HCT116 (cell line): ENCODE data around the gene NT5C2. TPM values are rescaled to one million over a fixed set of nuclear protein-coding genes. Genes with fewer than 3 reads are reported as not detected.
A peak's percentile ranks its signal among the peaks of the same experiment; 100 is the strongest.

Experiments
- ATAC-seq: fragments of 200-7000 bp; cut with Tn5 transposase; 2 replicates; pipeline ENCODE4 v1.9.1; 2020; ENCODE audit warnings: mild to moderate bottlenecking, moderate library complexity
- BruUV-seq: library from RNA; stranded (reverse); fragments of 400-500 nt; replicated peaks from 2 replicates; lab custom pipeline; 2021; lab: Mats Ljungman, UMichigan
- CTCF ChIA-PET: fragments of 300-600 bp; sonication (Branson Sonifier 250); formaldehyde crosslinking; loops from one replicate; lab custom pipeline; 2021; ENCODE audit warnings: antibody characterized with exemption; lab: Charles Lee
- POLR2A ChIA-PET: fragments of 300-600, 350-600 bp; sonication (Branson Sonifier 250); formaldehyde crosslinking; loops from one replicate; lab custom pipeline; 2021; ENCODE audit warnings: antibody characterized with exemption; lab: Charles Lee
- RAD21 ChIA-PET, 2 experiments: fragments of 300-600 bp; sonication (Branson Sonifier 250); formaldehyde crosslinking; loops; one replicate each; lab custom pipeline; 2023; ENCODE audit warnings: low total read pairs in 2 of 2; ENCODE audit not compliant: uncharacterized antibody in 2 of 2, unreplicated experiment in 2 of 2, low non-redundant PET in 1 of 2; lab: Charles Lee
- DNase-seq: peaks from one replicate; pipeline ENCODE4 v3.0.0-alpha.2; 2010; ENCODE audit warnings: low read depth, low spot score
- H2AFZ ChIP-seq: fragments of 200-600 bp; shearing (Covaris generic), sonication (generic); 2 replicates; pipeline ENCODE4 v1.6.1; 2017; ENCODE audit warnings: low read depth, mixed run types, mixed read lengths, antibody characterized with exemption, low read length; ENCODE audit not compliant: poor library complexity, severe bottlenecking
- H3K27ac ChIP-seq: 2 replicates; pipeline ENCODE4 v1.5.1; 2012; ENCODE audit warnings: low read depth, low read length
- H3K27me3 ChIP-seq: fragments of 200-600 bp; sonication (generic); 2 replicates; pipeline ENCODE4 v1.6.1; 2016; ENCODE audit warnings: mixed run types, low read length, mixed read lengths; ENCODE audit not compliant: insufficient read depth
- H3K36me3 ChIP-seq, 2 experiments: fragments of 200-500 bp in 1 of 2; fragments of 200-600 bp in 1 of 2; sonication (Bioruptor generic) in 1 of 2; sonication (generic) in 1 of 2; 2 replicates each; pipeline versions ENCODE4 v1.5.1 to v1.6.1; 2014 to 2016; ENCODE audit warnings: low read length in 2 of 2, inconsistent platforms in 1 of 2, mixed read lengths in 1 of 2, mixed run types in 1 of 2; ENCODE audit not compliant: insufficient read depth in 2 of 2, control insufficient read depth in 1 of 2
- H3K4me1 ChIP-seq, 2 experiments: fragments of 200-600 bp in 1 of 2; sonication (generic) in 1 of 2; 2 replicates each; pipeline versions ENCODE4 v1.5.1 to v1.6.1; 2012 to 2017; ENCODE audit warnings: low read length in 2 of 2, inconsistent platforms in 1 of 2, mild to moderate bottlenecking in 1 of 2, mixed read lengths in 1 of 2, mixed run types in 1 of 2, moderate library complexity in 1 of 2; ENCODE audit not compliant: insufficient read depth in 2 of 2, control insufficient read depth in 1 of 2
- H3K4me2 ChIP-seq: fragments of 200-600 bp; sonication (generic); 2 replicates; pipeline ENCODE4 v1.6.1; 2017; ENCODE audit warnings: mixed run types, low read length, mixed read lengths
- H3K4me3 ChIP-seq, 2 experiments: fragments of 200-600 bp in 1 of 2; sonication (generic) in 1 of 2; replicated peaks in 1 of 2; 2 replicates each; pipeline ENCODE4 v1.5.1; 2011 to 2016; ENCODE audit warnings: low read length in 2 of 2, control low read depth in 1 of 2, low read depth in 1 of 2, mild to moderate bottlenecking in 1 of 2, mixed read lengths in 1 of 2, mixed run types in 1 of 2
- H3K79me2 ChIP-seq: fragments of 200-600 bp; sonication (generic); 2 replicates; pipeline ENCODE4 v1.6.1; 2017; ENCODE audit warnings: mild to moderate bottlenecking, mixed run types, low read length, moderate library complexity, mixed read lengths; ENCODE audit not compliant: insufficient read depth
- H3K9ac ChIP-seq: fragments of 200-600 bp; sonication (generic); 2 replicates; pipeline ENCODE4 v1.6.1; 2016; ENCODE audit warnings: low read length, mixed read lengths
- H3K9me2 ChIP-seq: fragments of 200-600 bp; sonication (generic), shearing (Covaris generic); 2 replicates; pipeline ENCODE4 v1.6.1; 2017; ENCODE audit warnings: mixed run types, mild to moderate bottlenecking, moderate library complexity; ENCODE audit not compliant: insufficient read depth
- H3K9me3 ChIP-seq, 2 experiments: fragments of 200-500 bp in 1 of 2; fragments of 200-600 bp in 1 of 2; sonication (Bioruptor generic) in 1 of 2; sonication (generic) in 1 of 2; 2 replicates each; pipeline ENCODE4 v1.6.1; 2014 to 2017; ENCODE audit warnings: low read length in 2 of 2, mixed read lengths in 2 of 2, inconsistent platforms in 1 of 2, low read depth in 1 of 2, mild to moderate bottlenecking in 1 of 2, mixed run types in 1 of 2, moderate library complexity in 1 of 2; ENCODE audit not compliant: control insufficient read depth in 1 of 2, insufficient read depth in 1 of 2
- H4K20me1 ChIP-seq: fragments of 200-600 bp; sonication (generic), shearing (Covaris generic); 2 replicates; pipeline ENCODE4 v1.6.1; 2017; ENCODE audit warnings: mixed run types, mild to moderate bottlenecking, moderate library complexity; ENCODE audit not compliant: insufficient read depth
- CBX3 ChIP-seq: IDR thresholded peaks from 2 replicates; pipeline ENCODE4 v1.6.1; 2012; ENCODE audit warnings: low read depth
- CEBPB ChIP-seq: IDR thresholded peaks from 2 replicates; pipeline ENCODE4 v1.6.1; 2012; ENCODE audit warnings: low read depth
- EGR1 ChIP-seq: IDR thresholded peaks from 2 replicates; pipeline ENCODE4 v1.6.1; 2012; ENCODE audit warnings: low read depth
- ELF1 ChIP-seq: IDR thresholded peaks from 2 replicates; pipeline ENCODE4 v1.6.1; 2012; ENCODE audit warnings: low read depth, borderline replicate concordance
- FOSL1 ChIP-seq: IDR thresholded peaks from 2 replicates; pipeline ENCODE4 v1.6.1; 2012; ENCODE audit warnings: low read depth
- RAD21 ChIP-seq: IDR thresholded peaks from 2 replicates; pipeline ENCODE4 v1.6.1; 2012; ENCODE audit warnings: low read depth, mild to moderate bottlenecking
- SIN3A ChIP-seq: IDR thresholded peaks from 2 replicates; pipeline ENCODE4 v1.6.1; 2012; ENCODE audit warnings: low read depth
- SP1 ChIP-seq: IDR thresholded peaks from 2 replicates; pipeline ENCODE4 v1.6.1; 2012; ENCODE audit warnings: low read depth
- ZNF274 ChIP-seq: fragments of 200-500 bp; sonication (Bioruptor generic); IDR thresholded peaks from 2 replicates; pipeline ENCODE4 v1.6.1; 2014; ENCODE audit warnings: mild to moderate bottlenecking, low read depth, low read length, inconsistent platforms
- intact Hi-C: fragments of 100-400 bp; cut with micrococcal nuclease; formaldehyde crosslinking; loops from 2 replicates; pipeline ENCODE4 v1.10.0; 2022
- total RNA-seq: library from RNA; stranded (reverse); gene quantifications from one replicate; pipeline ENCODE4 v1.2.1, GENCODE V29; 2021; ENCODE audit not compliant: unreplicated experiment
- TF ChIP-seq, protein P1 (sequence below): IDR thresholded peaks from 2 replicates; pipeline ENCODE4 v1.6.1; 2012

The NT5C2 gene
- total RNA-seq, 1 experiment from 2014 or later, result 63.0 TPM

DNA sequence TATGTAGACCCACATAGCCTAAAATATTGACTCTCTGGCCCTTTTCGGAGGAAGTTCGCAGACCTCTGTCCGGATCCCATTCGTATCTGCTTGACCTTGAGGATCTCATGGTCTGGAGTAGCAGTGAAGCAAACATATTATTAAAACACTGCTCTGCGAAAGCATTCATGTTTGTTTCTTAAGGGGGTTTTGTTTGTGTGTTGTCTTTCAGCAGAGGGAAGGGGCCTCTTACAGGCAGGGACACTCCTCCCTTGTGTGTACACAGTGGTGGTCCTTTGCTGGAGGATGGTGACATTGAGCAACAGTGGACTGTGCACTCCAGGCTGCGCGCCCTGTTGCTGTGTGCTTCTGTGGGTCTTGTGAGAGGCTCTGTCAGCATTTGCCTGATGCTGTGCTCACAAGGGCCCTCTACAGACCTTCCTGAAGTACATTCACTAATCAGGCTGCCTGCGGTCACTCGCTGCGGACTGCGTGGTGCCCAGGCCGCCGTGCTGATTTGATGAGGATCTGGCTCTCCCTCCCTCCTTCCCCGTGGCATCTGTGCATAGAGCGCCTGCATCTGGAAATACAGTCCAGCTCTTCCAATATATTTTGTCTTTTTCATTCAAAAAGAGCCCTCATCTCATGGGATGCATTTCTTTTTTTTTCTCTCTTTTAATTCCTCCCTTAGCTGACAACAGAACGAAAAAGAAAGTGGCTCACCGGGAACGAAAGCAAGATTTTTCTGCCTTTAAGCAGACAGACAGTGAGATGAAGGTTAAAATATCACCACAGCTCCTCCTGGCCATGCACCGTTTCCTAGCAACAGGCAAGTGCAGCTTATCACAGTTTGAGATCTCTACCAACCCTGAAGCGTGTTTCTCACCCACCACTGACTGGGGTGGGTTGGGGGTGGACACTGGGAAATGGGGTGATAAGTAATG is 139.2 kb downstream of the NT5C2 start (continued):
- TF ChIP-seq EGR1 (no peak), SIN3A (no peak), ZNF274 (no peak), SP1 (no peak), RAD21 (peak; percentile 43)
- TF ChIP-seq, all 23 proteins: peak for 2

DNA sequence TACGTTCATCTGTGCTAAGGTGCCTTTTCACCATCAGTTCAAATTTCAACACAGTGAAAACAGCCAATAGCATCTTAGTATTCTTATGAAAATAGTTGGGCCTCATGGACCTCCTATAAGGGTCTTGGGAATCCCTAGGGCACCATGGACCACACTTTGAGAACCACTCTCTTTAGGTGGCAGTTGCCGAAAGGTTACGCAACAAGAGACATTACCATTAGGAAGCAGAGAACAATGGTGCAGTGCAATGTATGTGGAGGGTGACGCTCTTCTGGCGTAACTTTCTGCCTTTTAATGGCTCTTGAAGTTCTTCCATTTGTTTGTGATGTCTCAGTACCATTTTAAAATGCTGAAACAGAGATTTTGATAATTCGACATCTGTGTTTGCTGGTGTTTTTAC is 143.8 kb downstream of the NT5C2 start:
- ATAC-seq (no peak), DNase-seq (no peak)
- CTCF ChIA-PET, result no interaction called here
- RAD21 ChIA-PET, result interaction anchor here in 1 of 2 experiments (0.9 kb wide), 1 partner anchor 131 kb away, joined by 3 read pairs; the partner anchor contains the start of gene CNNM2
- POLR2A ChIA-PET, result no interaction called here
- Histone ChIP-seq H3K36me3 (no peaks in the 10 kb centered on the region), H3K27me3 (no peaks in the 10 kb centered on the region), H3K4me1 (peaks cover 4 to 17% of the 10 kb centered on the region in 2 experiments; a peak in 3 of 4 replicates), H2AFZ (no peak overlapping the region), H3K4me2 (no peak overlapping the region), H4K20me1 (no peaks in the 10 kb centered on the region), H3K4me3 (no peak overlapping the region), H3K9ac (no peak overlapping the region), H3K79me2 (no peaks in the 10 kb centered on the region), H3K9me2 (no peaks in the 10 kb centered on the region), H3K9me3 (no peaks in the 10 kb centered on the region), H3K27ac (no peak overlapping the region)
- intact Hi-C loops, result no loop called here
- no TSS peak for BruUV-seq
- TF ChIP-seq FOSL1, result no peak
- peak; percentile 16; the same call in 1 of the 2 replicates for TF ChIP-seq CEBPB

DNA sequence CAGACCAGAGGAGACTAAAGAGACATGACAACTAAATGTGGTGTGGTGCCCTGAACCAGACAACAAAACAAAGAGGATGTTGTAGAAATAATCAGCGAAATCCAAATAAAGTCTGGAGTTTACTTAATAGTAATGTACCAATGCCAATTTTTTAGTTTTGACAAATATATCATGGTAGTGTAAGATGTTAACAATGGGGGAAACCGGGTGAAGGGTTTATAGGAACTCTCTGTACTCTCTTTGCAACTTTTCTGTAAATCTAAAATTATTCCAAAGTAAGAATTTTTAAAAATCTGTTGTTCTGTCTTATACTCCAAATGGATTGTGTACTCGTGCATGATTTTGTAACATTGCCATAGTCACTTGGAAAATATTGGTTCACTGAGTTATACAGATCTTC is 145.7 kb downstream of the NT5C2 start:
- ChIA-PET RAD21 (no interaction called here), POLR2A (no interaction called here), CTCF (no interaction called here)
- no peak for ATAC-seq
- no peak overlapping the region for H3K4me2 ChIP-seq
- H3K9me3 ChIP-seq, result no peaks in the 10 kb centered on the region
- intact Hi-C loops, result no loop called here
- 0 out of 2 replicates have a peak, but pooled peaks cover 2% of the 10 kb centered on the region for H3K9me2 ChIP-seq
- no peak for DNase-seq
- H3K36me3 ChIP-seq, result no peaks in the 10 kb centered on the region
- H3K27me3 ChIP-seq, result no peaks in the 10 kb centered on the region
- no TSS peak for BruUV-seq
- no peak overlapping the region for H2AFZ ChIP-seq
- H3K79me2 ChIP-seq, result no peaks in the 10 kb centered on the region
- TF ChIP-seq ELF1 (no peak), CBX3 (no peak), SP1 (no peak), CEBPB (no peak)
- TF ChIP-seq, protein P1, sequence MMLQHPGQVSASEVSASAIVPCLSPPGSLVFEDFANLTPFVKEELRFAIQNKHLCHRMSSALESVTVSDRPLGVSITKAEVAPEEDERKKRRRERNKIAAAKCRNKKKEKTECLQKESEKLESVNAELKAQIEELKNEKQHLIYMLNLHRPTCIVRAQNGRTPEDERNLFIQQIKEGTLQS, result no peak
- H4K20me1 ChIP-seq, result no peaks in the 10 kb centered on the region
- H3K4me1 ChIP-seq, result peaks cover 4 to 18% of the 10 kb centered on the region in 2 experiments; a peak in 3 of 4 replicates
- H3K27ac ChIP-seq, result no peak overlapping the region
- no peak overlapping the region for H3K9ac ChIP-seq
- H3K4me3 ChIP-seq, result no peak overlapping the region
